Neural crest cell (in vitro differentiated cells): ENCODE data around the gene TPSAB1. TPM values are rescaled to one million over a fixed set of nuclear protein-coding genes. Genes with fewer than 3 reads are reported as not detected.
A peak's percentile ranks its signal among the peaks of the same experiment; 100 is the strongest.

Experiments used
- DNase-seq: peaks from one replicate; pipeline ENCODE4 v3.0.0; 2021; ENCODE audit warnings: low read depth, mixed read lengths, low spot score
- H3K27ac Mint-ChIP-seq: one replicate; pipeline ENCODE4 v1.8.0; 2021; ENCODE audit warnings: mild to moderate bottlenecking, mixed read lengths; ENCODE audit not compliant: unreplicated experiment
- H3K27me3 Mint-ChIP-seq: 2 replicates; pipeline ENCODE4 v1.8.0; 2021; ENCODE audit warnings: low read depth, mild to moderate bottlenecking, mixed read lengths
- H3K36me3 Mint-ChIP-seq: 2 replicates; pipeline ENCODE4 v1.8.0; 2021; ENCODE audit warnings: low read depth, mild to moderate bottlenecking, mixed read lengths
- H3K4me1 Mint-ChIP-seq: 2 replicates; pipeline ENCODE4 v1.8.0; 2021; ENCODE audit warnings: mixed read lengths
- H3K4me3 Mint-ChIP-seq: one replicate; pipeline ENCODE4 v1.8.0; 2021; ENCODE audit warnings: mild to moderate bottlenecking, mixed read lengths
- H3K9me3 Mint-ChIP-seq: 2 replicates; pipeline ENCODE4 v1.8.0; 2021; ENCODE audit warnings: mixed read lengths
- CTCF ChIP-seq: fragments of 200-600 bp; sonication (generic); conservative IDR thresholded peaks from 2 replicates; pipeline ENCODE4 v1.5.0; 2021; ENCODE audit warnings: antibody characterized with exemption, mild to moderate bottlenecking
- total RNA-seq: library from RNA; stranded (reverse); gene quantifications from 2 replicates; pipeline ENCODE4 v1.2.1, GENCODE V29; 2021

The TPSAB1 gene
- total RNA-seq, 1 donor from 2014 or later: not detected

- Mint-ChIP-seq H3K36me3 (no peaks in the 10 kb centered on the region), H3K27me3 (no peaks in the 10 kb centered on the region), H3K4me3 (no peak overlapping the region), H3K27ac (no peak overlapping the region), H3K9me3 (no peaks in the 10 kb centered on the region), H3K4me1 (peaks cover 12% of the 10 kb centered on the region)
- DNase-seq: no peak
- no peak for TF ChIP-seq CTCF
Observed at GRCh38 chr16:1280783-1281182, 40.3 kb downstream of the TPSAB1 start.

GRCh38 chr16:1281517-1281916, 41.0 kb downstream of the TPSAB1 start:
- H3K27me3 Mint-ChIP-seq: peaks cover under 1% of the 10 kb centered on the region
- peaks cover 12% of the 10 kb centered on the region for H3K4me1 Mint-ChIP-seq
- no peaks in the 10 kb centered on the region for H3K9me3 Mint-ChIP-seq
- no peaks in the 10 kb centered on the region for H3K36me3 Mint-ChIP-seq
- TF ChIP-seq CTCF: no peak
- DNase-seq: no peak
- peak overlapping the region; percentile 24 for H3K27ac Mint-ChIP-seq
- no peak overlapping the region for H3K4me3 Mint-ChIP-seq

- DNase-seq: no peak
- Mint-ChIP-seq H3K27ac (no peak overlapping the region), H3K27me3 (peaks cover 2% of the 10 kb centered on the region), H3K36me3 (no peaks in the 10 kb centered on the region), H3K4me3 (no peak overlapping the region), H3K9me3 (no peaks in the 10 kb centered on the region), H3K4me1 (peaks cover 12% of the 10 kb centered on the region)
- no peak for TF ChIP-seq CTCF
Observed at GRCh38 chr16:1282324-1282973, 41.9 kb downstream of the TPSAB1 start.

DNA sequence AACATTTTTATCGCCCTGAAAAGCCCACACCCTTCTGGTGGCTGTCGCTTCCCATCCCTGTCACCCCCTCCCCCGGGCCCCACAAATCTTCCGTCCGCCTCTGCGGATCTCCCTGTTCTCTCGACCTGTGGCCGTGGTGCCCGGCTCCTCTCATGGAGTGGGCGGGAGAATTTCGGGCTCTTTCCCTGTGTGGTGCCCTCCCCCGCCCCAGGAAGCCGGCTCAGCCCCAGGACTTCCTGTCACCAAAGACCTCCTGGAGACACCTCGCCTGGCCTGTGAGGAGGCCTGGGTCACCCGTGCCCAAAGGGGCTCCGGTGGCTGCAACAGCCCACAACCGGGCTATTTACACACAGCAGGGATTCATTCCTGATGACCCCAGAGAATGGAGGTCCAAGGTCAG, 42.8 kb downstream of the TPSAB1 start:
- TF ChIP-seq CTCF: no peak
- Mint-ChIP-seq H3K27ac (no peak overlapping the region), H3K36me3 (no peaks in the 10 kb centered on the region), H3K4me1 (peaks cover 8% of the 10 kb centered on the region), H3K4me3 (no peak overlapping the region), H3K27me3 (peaks cover 11% of the 10 kb centered on the region), H3K9me3 (no peaks in the 10 kb centered on the region)
- DNase-seq: no peak

DNA sequence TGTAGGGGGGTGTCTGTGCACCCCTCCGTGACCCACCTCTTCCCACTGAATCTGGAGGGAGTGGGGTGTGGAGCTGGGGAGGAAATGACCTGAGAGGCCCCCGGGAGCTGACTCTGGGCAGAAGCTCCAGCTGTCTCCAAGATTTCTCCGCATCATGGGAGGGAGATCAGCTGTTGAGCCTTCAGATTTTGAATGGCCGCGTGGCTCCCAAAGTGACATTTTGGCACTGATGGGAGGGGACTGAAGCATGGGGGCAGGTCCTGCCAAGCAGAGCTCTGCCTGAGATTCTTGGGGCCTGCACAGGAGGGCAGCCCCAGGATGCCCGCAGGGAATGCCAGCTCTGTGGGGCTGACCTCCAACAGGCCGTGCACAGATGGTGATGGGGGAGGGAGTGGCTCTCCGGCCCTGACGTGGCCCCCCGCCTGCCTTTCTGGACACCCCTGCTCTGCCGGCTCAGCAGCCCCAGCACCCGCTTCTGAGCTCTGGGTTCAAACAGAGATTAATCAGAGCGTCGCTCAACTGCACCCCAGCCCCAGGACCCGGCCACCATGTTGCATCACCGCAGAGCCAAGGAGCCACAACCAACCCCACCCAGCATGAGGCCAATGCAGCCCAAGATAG, 43.6 kb downstream of the TPSAB1 start:
- Mint-ChIP-seq H3K4me3 (no peak overlapping the region), H3K9me3 (no peaks in the 10 kb centered on the region), H3K4me1 (peaks cover 8% of the 10 kb centered on the region), H3K27me3 (peaks cover 17% of the 10 kb centered on the region), H3K36me3 (no peaks in the 10 kb centered on the region), H3K27ac (no peak overlapping the region)
- no peak for DNase-seq
- TF ChIP-seq CTCF: no peak
